Epidermal melanocyte (primary cell): ENCODE data around the gene THEM5.

Experiments
- DNase-seq: peaks from one replicate; pipeline ENCODE4 v3.0.0; 2011; ENCODE audit warnings: low spot score; ENCODE audit not compliant: insufficient read length

The THEM5 gene

GRCh38 chr1:151801310-151801820 is 52.1 kb downstream of the THEM5 start:
- DNase-seq: no peak

DNA sequence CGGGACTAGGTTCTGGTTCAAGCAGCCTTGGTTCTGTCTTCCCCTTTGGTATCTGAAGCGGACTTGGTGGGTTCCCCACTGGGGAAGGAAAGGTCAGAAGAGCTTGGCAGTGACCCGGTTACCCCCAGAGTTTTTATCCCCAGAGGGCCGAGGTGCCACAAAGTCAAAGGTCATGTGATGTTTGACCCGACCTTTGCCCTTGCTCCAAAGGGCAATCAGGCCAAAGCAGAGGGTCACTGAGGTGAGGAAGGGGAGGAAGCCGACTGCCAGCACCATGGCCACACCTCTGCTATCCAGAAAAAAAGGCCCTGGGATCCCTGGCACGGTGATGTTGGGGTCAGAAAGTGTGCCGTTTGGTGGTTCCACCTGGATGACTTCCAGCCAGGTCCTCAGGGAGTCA is 52.7 kb downstream of the THEM5 start:
- DNase-seq: no peak

GRCh38 chr1:151799179-151800022 is 54.1 kb downstream of the THEM5 start:
- DNase-seq: no peak

DNA sequence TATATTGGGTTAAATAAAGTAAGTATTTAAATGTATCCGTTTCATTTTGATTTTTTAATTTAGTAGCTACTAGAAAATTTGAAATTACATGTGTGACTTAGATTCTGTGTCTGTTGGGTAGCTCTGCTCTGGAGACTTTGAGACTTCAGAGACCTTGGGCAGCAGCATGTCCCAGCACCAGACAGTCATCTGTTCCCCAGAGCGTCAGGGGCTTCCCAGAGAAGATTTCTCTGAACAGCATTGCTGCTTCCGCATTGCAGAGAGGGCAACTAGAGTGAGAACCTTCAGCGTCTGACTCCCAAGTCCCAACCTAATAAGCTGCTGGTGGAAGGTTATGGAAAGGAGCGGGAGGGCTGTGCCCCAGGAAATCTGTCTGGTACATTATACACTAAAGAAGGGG is 54.9 kb downstream of the THEM5 start:
- DNase-seq: no peak
